GM12878 (cell line): ENCODE results near the gene SAP25.

Experiments used
- ATF3 ChIP-seq: IDR thresholded peaks from 2 replicates; pipeline ENCODE4 v1.6.1; 2011; ENCODE audit warnings: low read depth, mild to moderate bottlenecking, low read length, moderate library complexity, borderline replicate concordance; ENCODE audit errors: extremely low read depth
- CBX3 ChIP-seq: fragments of 200-600 bp; sonication (generic); IDR thresholded peaks from 2 replicates; pipeline ENCODE4 v1.6.1; 2016; ENCODE audit warnings: low read depth, borderline replicate concordance
- CTCF ChIP-seq, 3 experiments: IDR thresholded peaks in 2 of 3; conservative IDR thresholded peaks in 1 of 3; 2 replicates each; pipeline ENCODE4 v1.5.1; 2011; ENCODE audit warnings: low read depth in 3 of 3, low read length in 3 of 3, mild to moderate bottlenecking in 3 of 3, control low read depth in 2 of 3, moderate library complexity in 2 of 3, inconsistent platforms in 1 of 3, mixed read lengths in 1 of 3; ENCODE audit not compliant: control insufficient read depth in 2 of 3, insufficient read depth in 1 of 3; ENCODE audit errors: extremely low read depth in 1 of 3
- E2F4 ChIP-seq: IDR thresholded peaks from 2 replicates; pipeline ENCODE4 v1.6.1; 2012; ENCODE audit warnings: low read depth, low read length, improper control_type of control experiment
- EED ChIP-seq: sonication (generic); IDR thresholded peaks from 2 replicates; pipeline ENCODE4 v1.6.1; 2016; ENCODE audit warnings: antibody characterized with exemption, low read depth
- EGR1 ChIP-seq, 2 experiments: IDR thresholded peaks; 1 replicate in 1 of 2; 2 replicates in 1 of 2; pipeline ENCODE4 v1.6.1; 2011 to 2012; ENCODE audit warnings: low read depth in 2 of 2, low read length in 2 of 2, borderline replicate concordance in 1 of 2, mild to moderate bottlenecking in 1 of 2, moderate library complexity in 1 of 2
- ETV6 ChIP-seq, 2 experiments: fragments of 450-650 bp in 1 of 2; IDR thresholded peaks in 1 of 2; conservative IDR thresholded peaks in 1 of 2; 2 replicates each; pipeline ENCODE4 v1.6.1; 2014; ENCODE audit warnings: antibody characterized with exemption in 1 of 2, borderline replicate concordance in 1 of 2, low read depth in 1 of 2, mild to moderate bottlenecking in 1 of 2, moderate library complexity in 1 of 2
- EZH2 ChIP-seq: IDR thresholded peaks from 2 replicates; pipeline ENCODE4 v1.6.1; 2012; ENCODE audit warnings: low read depth, mild to moderate bottlenecking, control low read depth, inconsistent platforms, low read length, borderline replicate concordance; ENCODE audit not compliant: control insufficient read depth
- HDAC2 ChIP-seq: fragments of 200-600 bp; sonication (generic); IDR thresholded peaks from 2 replicates; pipeline ENCODE4 v1.6.1; 2017
- MAX ChIP-seq: IDR thresholded peaks from 2 replicates; pipeline ENCODE4 v1.6.1; 2012; ENCODE audit warnings: low read depth, low read length, improper control_type of control experiment
- POLR2A ChIP-seq: IDR thresholded peaks from 2 replicates; pipeline ENCODE4 v1.6.1; 2011; ENCODE audit warnings: low read depth, mild to moderate bottlenecking, low read length
- RELB ChIP-seq: fragments of 450-650 bp; IDR thresholded peaks from 2 replicates; pipeline ENCODE4 v1.6.1; 2017; ENCODE audit warnings: low read depth, mild to moderate bottlenecking, moderate library complexity
- TBL1XR1 ChIP-seq: IDR thresholded peaks from 2 replicates; pipeline ENCODE4 v1.6.1; 2012; ENCODE audit warnings: low read depth, low read length, improper control_type of control experiment

- TF ChIP-seq TBL1XR1 (0 out of 2 replicates have a peak, but pooled peaks have one; percentile 3), HDAC2 (no peak), EZH2 (no peak), EGR1 (IDR thresholded peaks at IDR 0.05; ENCODE audit: borderline replicate concordance in 1 of 2, low read depth in 2 of 2, low read length in 2 of 2) (peak in 1 of 2 experiments; percentile 23; a peak in 1 of 3 replicates), CTCF (IDR thresholded peaks at IDR 0.05 in 2 of 3, conservative IDR thresholded peaks at IDR 0.05 in 1 of 3; ENCODE audit: control insufficient read depth in 2 of 3, extremely low read depth in 1 of 3, insufficient read depth in 1 of 3, low read depth in 3 of 3, low read length in 3 of 3) (no peak), EED (no peak), POLR2A (peak; percentile 53; the same call in 1 of the 2 replicates), ETV6 (conservative IDR thresholded peaks at IDR 0.05 in 1 of 2, IDR thresholded peaks at IDR 0.05 in 1 of 2; ENCODE audit: borderline replicate concordance in 1 of 2, low read depth in 1 of 2) (no peak), ATF3 (no peak), E2F4 (no peak), CBX3 (no peak), RELB (no peak; the same call in none of the 2 replicates), MAX (no peak)
Observed at GRCh38 chr7:100586266-100587025, 12.7 kb upstream of the SAP25 start, which contains the start of gene FBXO24.
